ENCODE measurements around the gene ALDOB. TPM values are rescaled to one million over a fixed set of nuclear protein-coding genes. Genes with fewer than 3 reads are reported as not detected.

ALDOB gene
- total RNA-seq, 1 experiment from 2014 or later: not detected

DNA sequence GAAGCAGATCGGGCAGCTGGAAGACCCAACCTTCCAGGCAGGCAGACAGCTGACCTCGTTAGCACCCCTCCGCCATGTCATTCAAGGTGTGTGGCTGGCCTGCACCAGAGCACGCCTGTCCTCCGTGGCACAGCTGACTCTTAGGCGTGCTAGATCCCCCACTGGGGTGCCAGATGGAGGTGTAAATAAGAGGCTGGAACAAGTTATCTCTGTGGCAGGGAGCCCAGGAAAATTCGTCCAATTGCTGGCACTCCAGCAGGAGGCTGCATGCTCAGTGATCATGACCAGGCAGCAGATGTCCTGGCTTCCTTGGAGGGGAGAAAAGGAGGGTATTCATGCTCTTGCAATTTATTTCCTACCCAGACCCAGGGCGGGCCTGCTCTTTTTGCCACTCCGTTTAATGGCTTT lies 7.8 kb upstream of the ALDOB start:
- H2BK5ac ChIP-seq (ENCODE audit: insufficient read length, low read length): no peak overlapping the region
- no peak for DNase-seq
- H3T11ph ChIP-seq (ENCODE audit: low read length): no peak overlapping the region
- H3K27ac ChIP-seq (ENCODE audit: insufficient read length, low read depth, low read length): no peak overlapping the region
- no peak overlapping the region for H4K5ac ChIP-seq (ENCODE audit: insufficient read length, low read depth, low read length)
- TF ChIP-seq, protein P1, sequence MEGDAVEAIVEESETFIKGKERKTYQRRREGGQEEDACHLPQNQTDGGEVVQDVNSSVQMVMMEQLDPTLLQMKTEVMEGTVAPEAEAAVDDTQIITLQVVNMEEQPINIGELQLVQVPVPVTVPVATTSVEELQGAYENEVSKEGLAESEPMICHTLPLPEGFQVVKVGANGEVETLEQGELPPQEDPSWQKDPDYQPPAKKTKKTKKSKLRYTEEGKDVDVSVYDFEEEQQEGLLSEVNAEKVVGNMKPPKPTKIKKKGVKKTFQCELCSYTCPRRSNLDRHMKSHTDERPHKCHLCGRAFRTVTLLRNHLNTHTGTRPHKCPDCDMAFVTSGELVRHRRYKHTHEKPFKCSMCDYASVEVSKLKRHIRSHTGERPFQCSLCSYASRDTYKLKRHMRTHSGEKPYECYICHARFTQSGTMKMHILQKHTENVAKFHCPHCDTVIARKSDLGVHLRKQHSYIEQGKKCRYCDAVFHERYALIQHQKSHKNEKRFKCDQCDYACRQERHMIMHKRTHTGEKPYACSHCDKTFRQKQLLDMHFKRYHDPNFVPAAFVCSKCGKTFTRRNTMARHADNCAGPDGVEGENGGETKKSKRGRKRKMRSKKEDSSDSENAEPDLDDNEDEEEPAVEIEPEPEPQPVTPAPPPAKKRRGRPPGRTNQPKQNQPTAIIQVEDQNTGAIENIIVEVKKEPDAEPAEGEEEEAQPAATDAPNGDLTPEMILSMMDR (conservative IDR thresholded peaks at IDR 0.05): no peak
- no peak overlapping the region for H2BK15ac ChIP-seq (ENCODE audit: low read depth, low read length)
- no peaks in the 10 kb centered on the region for H3K23me2 ChIP-seq (ENCODE audit: insufficient read length, low read depth, low read length, poor library complexity, severe bottlenecking)
- H3K4me1 ChIP-seq (ENCODE audit: insufficient read depth, low read length): no peaks in the 10 kb centered on the region
- H4K8ac ChIP-seq (replicated peaks; ENCODE audit: insufficient read length, low read depth, low read length): no peak overlapping the region
- no peak overlapping the region for H3K18ac ChIP-seq (ENCODE audit: insufficient read length, low read depth, low read length)
- no peak overlapping the region for H3K14ac ChIP-seq (ENCODE audit: insufficient read depth, low read length)
- no peak overlapping the region for H3K4me2 ChIP-seq (ENCODE audit: insufficient read depth, insufficient read length, low read length)
- H4K20me1 ChIP-seq (ENCODE audit: control insufficient read depth, insufficient read depth, insufficient read length): no peaks in the 10 kb centered on the region
- H3K23ac ChIP-seq (ENCODE audit: insufficient read length, low read depth, low read length): no peak overlapping the region
- H3K56ac ChIP-seq (ENCODE audit: insufficient read length, low read depth, low read length): no peak overlapping the region
- Mint-ChIP-seq H3K4me3 (no peak overlapping the region), H3K9me3 (no peaks in the 10 kb centered on the region), H3K4me1 (no peaks in the 10 kb centered on the region; a peak in 1 of 4 replicates), H3K27ac (no peak overlapping the region), H3K36me3 (ENCODE audit: insufficient read depth in 1 of 3, low read depth in 3 of 3) (no peaks in the 10 kb centered on the region), H3K27me3 (ENCODE audit: low read depth) (peaks cover 2% of the 10 kb centered on the region; the same call in 1 of the 2 replicates)
- H2BK12ac ChIP-seq (ENCODE audit: insufficient read length, low read depth, low read length): no peak overlapping the region
- no peak overlapping the region for H4K91ac ChIP-seq (ENCODE audit: insufficient read length, low read depth, low read length)
- H2AFZ ChIP-seq (ENCODE audit: low read length): no peak overlapping the region
- H3K79me2 ChIP-seq (ENCODE audit: insufficient read depth, low read length): no peaks in the 10 kb centered on the region
- no peak overlapping the region for H2BK20ac ChIP-seq (ENCODE audit: low read depth, low read length, poor library complexity, severe bottlenecking)
- no peak overlapping the region for H3K9ac ChIP-seq (ENCODE audit: extremely low read depth, insufficient read length, low read length)
- H2AK5ac ChIP-seq (ENCODE audit: insufficient read length, low read length): no peak overlapping the region
- no peak overlapping the region for H3K4ac ChIP-seq (ENCODE audit: low read depth, low read length)
- no peaks in the 10 kb centered on the region for H3K27me3 ChIP-seq (ENCODE audit: insufficient read depth, low read length)
- no peaks in the 10 kb centered on the region for H3K79me1 ChIP-seq (ENCODE audit: insufficient read depth, low read depth, low read length, poor library complexity, severe bottlenecking)
- H2BK120ac ChIP-seq (ENCODE audit: low read depth, low read length, poor library complexity, severe bottlenecking): no peak overlapping the region
- no peaks in the 10 kb centered on the region for H3K9me3 ChIP-seq (ENCODE audit: control insufficient read depth, low read depth, low read length)
- no CpG with 5 or more reads among the region's 9 CpGs for WGBS (ENCODE audit: extremely low coverage, insufficient read length, low lambda C conversion rate)
